Subcutaneous adipose tissue (tissue), 4 donors: ENCODE data around the gene PRSS38. TPM values are rescaled to one million over a fixed set of nuclear protein-coding genes. Genes with fewer than 3 reads are reported as not detected.

Experiments
- CTCF ChIP-seq: fragments of 450-650 bp; IDR thresholded peaks from one replicate; pipeline ENCODE4 v1.5.1; 2016; ENCODE audit warnings: low read depth, mild to moderate bottlenecking, control low read depth, antibody characterized with exemption, moderate library complexity
- total RNA-seq, 4 donors: library from RNA; depleted of rRNA; stranded (reverse); fragments of >200 nt; gene quantifications; one replicate each; pipeline ENCODE4 v1.1.0, GENCODE V29; 2016

The PRSS38 gene
- total RNA-seq, 4 donors from 2014 or later: not detected

GRCh38 chr1:227774821-227775661 lies 40.4 kb upstream of the PRSS38 start:
- TF ChIP-seq CTCF: no peak

GRCh38 chr1:227775841-227776240 lies 39.6 kb upstream of the PRSS38 start:
- no peak for TF ChIP-seq CTCF

GRCh38 chr1:227776331-227776771 lies 39.1 kb upstream of the PRSS38 start:
- no peak for TF ChIP-seq CTCF

- TF ChIP-seq CTCF: no peak
These were observed 38.3 kb upstream of the PRSS38 start for GRCh38 chr1:227777156-227777555.

GRCh38 chr1:227777646-227778045 lies 37.8 kb upstream of the PRSS38 start:
- no peak for TF ChIP-seq CTCF

- no peak for TF ChIP-seq CTCF
These were observed 37.0 kb upstream of the PRSS38 start for GRCh38 chr1:227778401-227778947.

- no peak for TF ChIP-seq CTCF
These were observed 36.4 kb upstream of the PRSS38 start for GRCh38 chr1:227779021-227779441.
